ENCODE results near the gene NRDE2.

DNA sequence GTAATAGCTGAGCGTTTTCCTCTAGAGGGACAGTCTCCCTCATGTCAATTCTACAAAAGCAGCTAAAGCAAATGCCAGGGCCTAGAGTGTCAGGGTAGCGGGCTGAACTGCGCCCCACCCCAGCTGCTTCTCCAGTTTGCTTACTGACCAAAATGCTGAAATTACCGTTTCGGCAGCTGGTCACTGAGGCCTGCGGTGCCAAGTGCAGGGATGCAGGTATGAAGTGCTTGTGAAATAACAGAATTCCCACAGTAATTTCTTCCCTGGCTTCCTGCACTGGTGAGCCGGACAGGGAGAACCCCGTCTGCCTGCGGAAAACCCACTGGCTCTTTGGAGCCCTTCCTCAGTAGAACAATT is 56.3 kb downstream of the NRDE2 start:
- TF ChIP-seq POLR2A (IDR thresholded peaks at IDR 0.05), result no peak
- TF ChIP-seq CTCF (IDR thresholded peaks at IDR 0.05), result no peak
